Nucleus accumbens (tissue), 56 donors: ENCODE results near the gene CXorf66.
"Not testable (repeated sequence)": the region's sequence is repeated elsewhere in the genome, so short reads cannot be mapped to it uniquely, and the experiment has no call there.

ENCODE experiments used
- DNase-seq, 56 donors: peaks; one replicate each; lab custom pipeline; 2025; lab: John Stamatoyannopoulos, UW

CXorf66 gene

GRCh38 chrX:139965421-139965820 lies at the start of gene CXorf66:
Gene CXorf66 (minus strand): TSS chrX:139965521. CDS start chrX:139965496, 25 bp downstream.
- DNase-seq = no peak

GRCh38 chrX:139982856-139983255 lies 17.5 kb upstream of the CXorf66 start:
- no peak for DNase-seq

- no peak for DNase-seq
Observed at GRCh38 chrX:139974471-139974870, 9.2 kb upstream of the CXorf66 start.

GRCh38 chrX:139972629-139973624 lies 7.6 kb upstream of the CXorf66 start:
- no peak for DNase-seq

- no peak for DNase-seq
Observed at GRCh38 chrX:139972113-139972512, 6.8 kb upstream of the CXorf66 start.

- DNase-seq = no peak
Observed at GRCh38 chrX:139971394-139971749, 6.1 kb upstream of the CXorf66 start.

- no peak for DNase-seq
Observed at GRCh38 chrX:139969286-139969685, 4.0 kb upstream of the CXorf66 start.

- no peak for DNase-seq
Observed at GRCh38 chrX:139967750-139968149, 2.4 kb upstream of the CXorf66 start.

GRCh38 chrX:139967300-139967699 lies 2.0 kb upstream of the CXorf66 start:
- no peak for DNase-seq

GRCh38 chrX:139966159-139966558 lies 838 bp upstream of the CXorf66 start:
- not testable (repeated sequence) for DNase-seq

- not testable (repeated sequence) for DNase-seq
Observed at GRCh38 chrX:139961091-139961490, 4.2 kb downstream of the CXorf66 start.

- no peak for DNase-seq
Observed at GRCh38 chrX:139949703-139950102, 15.6 kb downstream of the CXorf66 start.

GRCh38 chrX:139945075-139945474 lies 20.2 kb downstream of the CXorf66 start:
- DNase-seq = no peak

- DNase-seq = no peak
Observed at GRCh38 chrX:139936259-139936658, 29.1 kb downstream of the CXorf66 start.

GRCh38 chrX:139933904-139934303 lies 31.4 kb downstream of the CXorf66 start:
- DNase-seq = no peak

- peak; percentile 15 to 86 (median 70) for DNase-seq
Observed at GRCh38 chrX:139932901-139933796, 32.2 kb downstream of the CXorf66 start, which contains the start of gene ATP11C. Gene ATP11C (minus strand): TSS chrX:139933053. CDS start chrX:139932042, 1,011 bp downstream.

GRCh38 chrX:139932073-139932900 lies 33.0 kb downstream of the CXorf66 start:
- peak in 38 of 56 donors; percentile 1 to 57 (median 24) for DNase-seq

- peak in 9 of 56 donors; percentile 0 to 32 (median 8) for DNase-seq
Observed at GRCh38 chrX:139931646-139932072, 33.7 kb downstream of the CXorf66 start.

GRCh38 chrX:139930916-139931645 lies 34.2 kb downstream of the CXorf66 start:
- DNase-seq = peak in 19 of 56 donors; percentile 0 to 25 (median 2)
